ENCODE measurements around the gene PLSCR5.

DNA sequence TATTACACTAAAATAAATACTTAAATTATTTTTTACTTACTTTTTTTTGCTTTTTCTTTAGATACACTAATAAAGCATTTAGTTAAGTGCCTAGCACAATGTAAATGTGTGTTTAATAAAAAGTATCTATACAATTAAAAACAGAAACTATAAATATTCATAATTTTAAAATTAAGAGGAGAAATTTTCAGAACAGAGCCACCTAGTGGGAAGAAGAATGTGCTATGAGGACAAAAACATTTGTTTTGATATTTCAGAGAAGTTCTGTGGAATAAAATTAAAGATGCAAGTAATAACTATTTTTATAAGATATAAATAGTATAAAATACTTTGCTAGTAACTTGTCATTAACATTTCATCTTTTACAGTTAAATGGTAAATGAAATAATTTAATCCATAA, 33.6 kb upstream of the PLSCR5 start:
- TF ChIP-seq POLR2A (IDR thresholded peaks at IDR 0.05), result no peak
- TF ChIP-seq, protein P1, sequence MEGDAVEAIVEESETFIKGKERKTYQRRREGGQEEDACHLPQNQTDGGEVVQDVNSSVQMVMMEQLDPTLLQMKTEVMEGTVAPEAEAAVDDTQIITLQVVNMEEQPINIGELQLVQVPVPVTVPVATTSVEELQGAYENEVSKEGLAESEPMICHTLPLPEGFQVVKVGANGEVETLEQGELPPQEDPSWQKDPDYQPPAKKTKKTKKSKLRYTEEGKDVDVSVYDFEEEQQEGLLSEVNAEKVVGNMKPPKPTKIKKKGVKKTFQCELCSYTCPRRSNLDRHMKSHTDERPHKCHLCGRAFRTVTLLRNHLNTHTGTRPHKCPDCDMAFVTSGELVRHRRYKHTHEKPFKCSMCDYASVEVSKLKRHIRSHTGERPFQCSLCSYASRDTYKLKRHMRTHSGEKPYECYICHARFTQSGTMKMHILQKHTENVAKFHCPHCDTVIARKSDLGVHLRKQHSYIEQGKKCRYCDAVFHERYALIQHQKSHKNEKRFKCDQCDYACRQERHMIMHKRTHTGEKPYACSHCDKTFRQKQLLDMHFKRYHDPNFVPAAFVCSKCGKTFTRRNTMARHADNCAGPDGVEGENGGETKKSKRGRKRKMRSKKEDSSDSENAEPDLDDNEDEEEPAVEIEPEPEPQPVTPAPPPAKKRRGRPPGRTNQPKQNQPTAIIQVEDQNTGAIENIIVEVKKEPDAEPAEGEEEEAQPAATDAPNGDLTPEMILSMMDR (IDR thresholded peaks at IDR 0.05), result peak in 1 of 3 experiments; percentile 36
